UCSD-AML1 (cell line): ENCODE data around the gene ADAMTS13.
"Not testable (repeated sequence)": the region's sequence is repeated elsewhere in the genome, so short reads cannot be mapped to it uniquely, and the experiment has no call there.

Source experiments
- DNase-seq: peaks from one replicate; lab custom pipeline; 2025; ENCODE audit not compliant: unreplicated experiment; lab: John Stamatoyannopoulos, UW

The ADAMTS13 gene

GRCh38 chr9:133423216-133423615 is 1.0 kb downstream of the ADAMTS13 start:
- DNase-seq = no peak

- no peak for DNase-seq
Observed at GRCh38 chr9:133424187-133424586, 2.0 kb downstream of the ADAMTS13 start.

- no peak for DNase-seq
Observed at GRCh38 chr9:133425049-133425632, 3.0 kb downstream of the ADAMTS13 start.

- DNase-seq = no peak
Observed at GRCh38 chr9:133426011-133426410, 3.8 kb downstream of the ADAMTS13 start.

- no peak for DNase-seq
Observed at GRCh38 chr9:133427658-133428348, 5.6 kb downstream of the ADAMTS13 start.

GRCh38 chr9:133428617-133429101 is 6.5 kb downstream of the ADAMTS13 start:
- no peak for DNase-seq

- no peak for DNase-seq
Observed at GRCh38 chr9:133429214-133429613, 7.0 kb downstream of the ADAMTS13 start.

GRCh38 chr9:133429641-133430161 is 7.5 kb downstream of the ADAMTS13 start:
- DNase-seq = no peak

- DNase-seq = no peak
Observed at GRCh38 chr9:133430244-133430643, 8.1 kb downstream of the ADAMTS13 start.

GRCh38 chr9:133433351-133433843 is 11.2 kb downstream of the ADAMTS13 start:
- DNase-seq = no peak

GRCh38 chr9:133436681-133437080 is 14.5 kb downstream of the ADAMTS13 start:
- DNase-seq = no peak

- DNase-seq = no peak
Observed at GRCh38 chr9:133437753-133438531, 15.8 kb downstream of the ADAMTS13 start.

- DNase-seq = no peak
Observed at GRCh38 chr9:133439337-133439736, 17.2 kb downstream of the ADAMTS13 start.

- no peak for DNase-seq
Observed at GRCh38 chr9:133440874-133441273, 18.7 kb downstream of the ADAMTS13 start.

GRCh38 chr9:133441571-133441970 is 19.4 kb downstream of the ADAMTS13 start:
- DNase-seq = no peak

GRCh38 chr9:133443248-133443647 is 21.1 kb downstream of the ADAMTS13 start:
- DNase-seq = no peak

- DNase-seq = no peak
Observed at GRCh38 chr9:133443982-133444381, 21.8 kb downstream of the ADAMTS13 start.

- no peak for DNase-seq
Observed at GRCh38 chr9:133445293-133445969, 23.3 kb downstream of the ADAMTS13 start.

GRCh38 chr9:133448487-133448972 is 26.4 kb downstream of the ADAMTS13 start:
- no peak for DNase-seq

- no peak for DNase-seq
Observed at GRCh38 chr9:133449760-133450159, 27.6 kb downstream of the ADAMTS13 start.

- not testable (repeated sequence) for DNase-seq
Observed at GRCh38 chr9:133451865-133452264, 29.7 kb downstream of the ADAMTS13 start.
